Measurements from ENCODE around the gene TRPT1.

TRPT1 gene

GRCh38 chr11:64269540-64270220, 43.7 kb upstream of the TRPT1 start (continued):
- peak; percentile 51; the same call in 1 of the 2 replicates for TF ChIP-seq ZBTB8A (tag by site-specific recombination; IDR thresholded peaks at IDR 0.05)
- TF ChIP-seq ZNF423 (tag by site-specific recombination; IDR thresholded peaks at IDR 0.05), result no peak
- TF ChIP-seq ZSCAN16 (tag by site-specific recombination; IDR thresholded peaks at IDR 0.05), result peak; percentile 94
- TF ChIP-seq ZNF121 (tag by site-specific recombination; IDR thresholded peaks at IDR 0.05), result peak; percentile 68
- peak; percentile 74 for TF ChIP-seq KLF10 (tag by site-specific recombination; IDR thresholded peaks at IDR 0.05)
- no peak for TF ChIP-seq ZNF654 (tag by site-specific recombination; IDR thresholded peaks at IDR 0.05; ENCODE audit: low read depth)
- no peak for TF ChIP-seq KLF1 (tag by site-specific recombination; IDR thresholded peaks at IDR 0.05)
- no peak for TF ChIP-seq ZNF169 (tag by site-specific recombination; IDR thresholded peaks at IDR 0.05)
- no peak for TF ChIP-seq ZNF266 (tag by site-specific recombination; IDR thresholded peaks at IDR 0.05; ENCODE audit: low read depth)
- no peak for TF ChIP-seq ZNF610 (tag by site-specific recombination; IDR thresholded peaks at IDR 0.05; ENCODE audit: borderline replicate concordance)
- peak; percentile 55 for TF ChIP-seq KLF7 (tag by site-specific recombination; IDR thresholded peaks at IDR 0.05; ENCODE audit: borderline replicate concordance)
- TF ChIP-seq ZBTB11 (tag by site-specific recombination; conservative IDR thresholded peaks at IDR 0.05; ENCODE audit: low read depth), result peak; percentile 98
- TF ChIP-seq ZNF639 (tag by site-specific recombination; IDR thresholded peaks at IDR 0.05), result peak; percentile 45; the same call in 1 of the 2 replicates
- TF ChIP-seq ZNF76 (tag by site-specific recombination; IDR thresholded peaks at IDR 0.05; ENCODE audit: borderline replicate concordance, low read depth), result peak; percentile 97; the same call in 1 of the 2 replicates
- no peak for TF ChIP-seq HOXD13 (CRISPR knock-in tag; IDR thresholded peaks at IDR 0.05; ENCODE audit: borderline replicate concordance)
- no peak for TF ChIP-seq GLI4 (tag by site-specific recombination; IDR thresholded peaks at IDR 0.05)
- no peak for TF ChIP-seq ZNF223 (tag by site-specific recombination; IDR thresholded peaks at IDR 0.05)
- 0 out of 2 replicates have a peak, but pooled peaks have one; percentile 62 for TF ChIP-seq ZNF362 (tag by site-specific recombination; IDR thresholded peaks at IDR 0.05)
- TF ChIP-seq ZNF18 (tag by site-specific recombination; IDR thresholded peaks at IDR 0.05), result peak; percentile 92; the same call in 1 of the 2 replicates
- TF ChIP-seq PBX3 (CRISPR knock-in tag; IDR thresholded peaks at IDR 0.05), result 0 out of 2 replicates have a peak, but pooled peaks have one; percentile 34
- peak; percentile 60; the same call in 1 of the 2 replicates for TF ChIP-seq EGR2 (tag by site-specific recombination; IDR thresholded peaks at IDR 0.05; ENCODE audit: low read depth)
- TF ChIP-seq PATZ1 (tag by site-specific recombination; IDR thresholded peaks at IDR 0.05), result peak; percentile 94
- TF ChIP-seq ZNF518A (tag by site-specific recombination; conservative IDR thresholded peaks at IDR 0.05; ENCODE audit: low read depth), result peak; percentile 98

All from HEK293 (cell line).